HG03103 (cell line): ENCODE results near the gene PLEKHG3.

Experiments
- ATAC-seq: cut with Tn5 transposase; IDR thresholded peaks from one replicate; pipeline ENCODE4 v1.9.1; 2021; ENCODE audit warnings: low read depth; ENCODE audit not compliant: unreplicated experiment

The PLEKHG3 gene

DNA sequence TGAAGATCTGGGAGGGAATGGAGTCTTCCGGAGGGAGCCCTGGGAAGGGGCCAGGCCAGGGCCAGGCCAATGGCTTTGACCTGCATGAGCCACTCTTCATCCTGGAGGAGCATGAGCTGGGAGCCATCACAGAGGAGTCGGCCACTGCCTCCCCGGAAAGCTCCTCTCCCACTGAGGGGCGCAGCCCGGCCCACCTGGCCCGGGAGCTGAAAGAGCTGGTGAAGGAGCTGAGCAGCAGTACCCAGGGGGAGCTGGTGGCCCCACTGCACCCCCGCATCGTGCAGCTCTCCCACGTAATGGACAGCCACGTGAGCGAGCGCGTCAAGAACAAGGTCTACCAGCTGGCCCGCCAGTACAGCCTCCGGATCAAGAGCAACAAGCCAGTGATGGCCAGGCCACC is 37.7 kb downstream of the PLEKHG3 start:
- no peak for ATAC-seq

- no peak for ATAC-seq
Measured at GRCh38 chr14:64743061-64743460, 38.8 kb downstream of the PLEKHG3 start.

DNA sequence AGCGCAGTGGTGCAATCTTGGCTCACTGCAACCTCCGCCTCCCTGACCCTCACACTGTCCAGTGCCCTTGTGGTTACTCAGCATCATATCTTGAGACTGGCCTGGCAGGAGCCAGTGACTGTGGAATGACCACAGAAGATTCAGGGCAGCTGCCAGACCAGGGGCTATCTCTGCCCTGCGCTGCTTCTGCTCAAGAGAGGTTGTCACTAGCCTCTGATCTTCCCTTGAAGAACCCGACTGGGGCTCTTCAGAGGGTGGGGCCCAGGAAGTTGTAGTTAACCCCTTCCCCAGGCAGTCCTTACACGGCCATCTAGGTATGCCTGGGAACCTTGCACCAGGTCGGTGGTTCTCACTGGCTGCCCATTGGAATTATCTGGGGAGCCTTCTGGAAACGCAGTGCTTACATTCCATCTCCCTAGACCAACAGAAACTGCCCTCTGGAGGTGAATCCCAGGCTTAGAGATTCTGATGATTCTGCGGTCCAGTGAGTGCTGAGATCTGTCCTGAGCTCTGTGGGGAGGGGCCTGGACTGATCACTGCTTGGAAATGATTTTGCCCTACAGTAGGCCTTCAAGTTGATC is 41.4 kb downstream of the PLEKHG3 start:
- no peak for ATAC-seq

DNA sequence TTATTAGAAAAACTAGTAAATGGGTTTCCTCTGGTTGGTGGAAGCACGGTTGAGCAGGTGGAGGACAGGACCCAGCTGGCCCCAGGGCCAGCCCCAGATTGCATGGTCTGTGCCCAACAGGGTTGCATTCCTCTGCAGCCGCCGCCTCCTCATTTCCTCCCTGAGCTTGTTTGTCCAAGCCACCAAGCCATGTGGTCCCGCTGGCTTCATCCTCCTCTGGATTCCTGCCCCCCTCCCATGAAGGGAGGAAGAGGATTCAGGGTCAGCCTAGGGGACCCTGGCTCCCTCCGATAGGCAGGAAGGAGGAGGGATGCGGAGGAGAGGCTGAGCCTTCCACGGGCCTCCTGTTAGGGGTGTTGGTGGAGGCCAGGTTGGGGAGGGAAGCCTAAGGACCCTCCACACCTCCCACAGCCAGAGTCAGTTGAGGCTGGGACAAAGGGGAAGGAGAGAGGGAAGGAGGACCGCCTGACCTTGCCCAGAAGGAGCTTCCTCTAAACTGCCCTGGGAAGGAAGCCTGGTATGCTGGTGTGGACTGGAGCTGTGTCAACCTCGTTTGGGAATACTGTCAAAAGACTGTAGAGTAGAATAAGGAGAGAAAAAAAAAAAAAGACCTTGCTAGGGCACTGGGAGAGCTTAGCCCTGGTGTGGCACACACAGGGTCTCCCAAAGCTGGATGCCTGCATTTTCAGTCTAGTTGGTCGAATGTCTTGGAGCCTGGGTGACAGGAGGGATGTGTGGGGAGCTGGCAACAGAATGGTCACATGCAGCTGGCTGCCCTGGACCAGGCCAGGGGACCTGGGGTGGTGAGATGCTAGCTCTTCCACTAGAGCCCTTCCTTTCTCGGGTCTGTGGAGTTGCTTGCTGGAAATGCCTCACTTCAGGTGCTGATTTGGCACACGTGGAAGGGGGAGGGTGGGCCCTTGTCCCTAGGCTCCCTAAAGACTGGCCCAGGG is 42.4 kb downstream of the PLEKHG3 start:
- ATAC-seq = no peak

- ATAC-seq = no peak
Measured at GRCh38 chr14:64747327-64747726, 43.1 kb downstream of the PLEKHG3 start.

GRCh38 chr14:64748521-64748920 is 44.3 kb downstream of the PLEKHG3 start:
- no peak for ATAC-seq

GRCh38 chr14:64748995-64749714 is 44.9 kb downstream of the PLEKHG3 start:
- no peak for ATAC-seq

DNA sequence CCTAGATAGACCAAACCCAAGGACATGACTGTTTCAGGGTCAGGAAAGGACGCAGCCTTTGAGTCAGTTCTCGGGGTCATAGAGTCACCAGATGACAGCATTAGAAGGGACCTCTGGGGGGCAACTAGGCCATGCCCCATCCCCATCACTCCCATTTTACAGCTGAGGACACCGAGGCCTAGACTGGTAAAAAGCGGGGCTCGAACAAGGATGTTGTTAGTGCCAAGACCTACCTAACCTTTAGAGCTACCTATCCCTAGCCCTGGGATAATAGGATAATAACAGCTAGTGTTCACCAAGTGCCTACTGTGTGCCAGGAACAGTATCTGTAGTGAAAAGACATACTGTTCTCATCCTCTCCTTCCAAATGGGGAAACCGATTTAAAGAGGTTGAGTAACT is 48.7 kb downstream of the PLEKHG3 start:
- no peak for ATAC-seq

DNA sequence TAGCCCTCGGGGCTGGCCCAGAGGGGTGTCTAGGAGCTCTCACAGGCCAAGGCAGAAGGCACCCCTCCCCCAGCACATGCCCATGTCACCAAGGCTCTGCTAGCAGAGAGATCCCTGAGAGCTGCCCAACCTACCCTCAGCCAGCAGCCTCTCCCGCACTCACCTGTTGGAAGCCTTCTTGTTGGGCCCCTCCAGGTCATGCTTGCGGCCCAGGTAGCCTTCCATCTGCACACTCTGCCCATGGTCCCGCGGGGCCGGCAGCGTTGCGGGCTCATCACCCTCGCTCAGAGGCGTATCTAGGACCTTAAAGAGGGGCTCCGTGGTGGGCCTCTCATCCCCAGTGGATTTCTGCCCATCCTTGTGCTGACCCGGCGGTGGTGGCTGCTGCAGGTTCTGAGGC is 49.1 kb downstream of the PLEKHG3 start:
- no peak for ATAC-seq

GRCh38 chr14:64753999-64754398 is 49.8 kb downstream of the PLEKHG3 start:
- ATAC-seq = no peak

DNA sequence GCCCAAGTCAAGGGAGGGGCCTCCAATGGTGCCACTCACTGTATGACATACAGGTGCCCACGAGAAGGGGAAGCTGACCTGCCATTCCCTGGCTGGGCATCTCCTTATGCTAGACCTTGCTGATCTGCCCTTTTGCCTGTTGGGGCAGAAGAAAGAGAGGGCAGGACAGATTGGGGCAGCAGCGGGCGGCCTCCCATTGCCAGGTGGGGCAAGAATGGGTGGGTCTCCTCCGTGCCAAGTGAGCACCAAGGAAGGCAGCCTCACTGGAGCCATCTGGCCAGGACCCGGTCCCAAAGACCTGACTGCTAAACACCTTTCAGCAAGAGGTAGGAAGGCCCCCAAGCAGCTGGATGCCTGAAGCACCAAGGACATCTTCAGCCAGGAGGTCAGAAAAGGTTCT is 50.5 kb downstream of the PLEKHG3 start:
- ATAC-seq = no peak

- no peak for ATAC-seq
Measured at GRCh38 chr14:64755781-64756221, 51.6 kb downstream of the PLEKHG3 start.

DNA sequence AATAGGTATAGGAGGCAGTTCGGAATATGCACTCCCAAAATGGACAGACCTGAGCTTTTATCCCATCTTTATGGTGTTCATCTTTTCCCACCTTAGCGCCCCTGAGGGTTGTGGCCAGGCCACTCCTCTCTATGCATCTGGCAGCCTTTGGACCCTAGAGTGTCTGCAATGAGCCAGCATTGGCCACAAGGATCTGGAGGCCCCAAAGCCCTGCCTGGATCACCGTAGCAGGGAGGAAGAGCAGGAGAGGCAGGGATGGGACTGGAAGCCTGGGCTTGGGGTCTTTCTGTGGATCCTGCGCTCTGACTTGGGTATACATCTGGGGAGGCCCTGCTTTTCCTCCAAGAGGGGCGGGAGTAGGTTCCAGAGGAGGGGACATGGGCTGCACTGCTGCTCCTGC is 52.5 kb downstream of the PLEKHG3 start:
- ATAC-seq = no peak

DNA sequence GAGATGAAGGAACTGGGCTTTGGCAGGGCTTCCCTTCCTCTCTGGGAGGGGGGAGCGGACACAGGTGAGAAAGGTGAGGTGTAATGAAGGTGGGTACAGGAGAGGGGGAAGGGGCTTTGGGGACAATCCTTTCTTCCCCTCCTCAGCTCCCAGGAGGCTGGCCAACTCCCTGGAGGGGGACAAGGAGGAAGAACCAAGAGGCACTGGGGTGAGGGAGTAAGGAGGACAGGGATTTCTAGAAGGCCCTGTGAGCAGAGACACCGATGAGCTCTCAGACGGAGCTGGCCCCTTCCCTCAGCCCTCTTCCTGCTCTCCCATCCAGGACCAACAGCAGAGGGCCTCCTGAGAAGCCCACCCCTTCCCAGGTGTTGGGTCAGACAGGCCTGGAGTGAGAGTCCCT is 53.4 kb downstream of the PLEKHG3 start:
- ATAC-seq = no peak

DNA sequence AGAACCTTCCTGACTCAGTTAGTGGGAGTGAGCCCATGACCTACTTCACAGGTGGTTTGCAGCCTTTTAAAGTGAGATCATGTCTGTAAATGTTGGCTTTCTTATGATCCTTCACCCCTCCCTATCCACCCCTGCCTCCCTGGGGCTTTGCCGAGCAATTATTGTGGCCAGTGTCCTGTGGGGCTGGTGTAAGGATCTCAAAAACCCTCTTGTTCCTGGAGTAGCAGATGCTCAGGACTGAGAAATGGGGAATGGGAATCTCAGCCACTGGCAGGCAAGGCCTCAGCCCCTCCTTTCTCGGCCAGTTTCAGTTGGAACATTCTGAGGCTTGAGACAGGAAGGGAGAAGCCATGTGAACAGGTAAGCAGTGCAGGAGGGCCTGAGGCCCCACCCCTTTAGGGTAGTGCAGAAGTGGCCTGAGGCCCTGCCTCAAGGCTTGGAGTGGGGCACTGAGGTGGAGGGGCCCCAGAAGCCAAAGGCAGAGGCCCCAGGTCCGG is 53.8 kb downstream of the PLEKHG3 start:
- ATAC-seq = no peak

DNA sequence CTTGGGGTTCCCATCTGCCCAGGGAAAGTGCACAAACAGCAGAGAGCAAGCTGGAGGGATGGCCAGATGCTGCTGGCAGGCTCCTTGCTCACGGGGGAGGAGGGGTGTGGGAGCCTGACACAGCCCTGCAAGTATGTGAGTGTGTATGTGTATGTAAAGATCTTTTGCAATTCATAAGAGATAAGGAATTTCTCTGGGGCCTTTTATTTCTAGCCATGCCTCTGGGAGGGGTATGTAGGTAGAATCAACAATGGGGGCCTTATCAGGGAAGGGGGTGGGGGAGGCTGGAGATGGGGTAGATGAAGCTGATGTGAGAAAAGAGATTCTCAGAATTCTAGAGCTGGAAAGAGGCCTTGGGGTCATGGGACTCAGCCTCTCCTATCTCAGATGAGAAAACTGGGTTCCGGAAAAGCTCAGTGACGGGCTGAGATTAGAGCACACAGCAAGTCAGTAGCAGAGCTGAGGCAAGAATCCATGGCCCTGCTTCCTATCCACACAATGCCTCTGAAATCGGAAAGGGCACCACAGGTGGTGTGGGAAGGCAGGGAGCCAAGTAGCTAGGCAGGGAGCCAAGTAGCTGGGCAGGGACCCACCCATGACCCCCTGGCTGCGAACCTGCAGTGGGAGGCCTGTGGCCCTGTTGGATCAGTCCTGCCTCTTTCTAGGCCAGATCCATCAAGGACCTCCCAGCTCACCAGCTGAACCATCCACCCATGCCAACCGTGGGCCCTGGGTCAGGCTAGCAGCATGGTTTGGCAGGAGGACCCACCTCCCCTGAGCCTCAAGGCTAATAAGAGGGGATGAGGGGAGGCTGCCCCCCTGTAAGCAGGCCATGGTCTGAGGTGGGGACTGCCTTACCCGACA is 54.7 kb downstream of the PLEKHG3 start:
- ATAC-seq = no peak

- no peak for ATAC-seq
Measured at GRCh38 chr14:64759555-64759938, 55.3 kb downstream of the PLEKHG3 start.

- ATAC-seq = no peak
Measured at GRCh38 chr14:64760146-64760755, 56.0 kb downstream of the PLEKHG3 start.

DNA sequence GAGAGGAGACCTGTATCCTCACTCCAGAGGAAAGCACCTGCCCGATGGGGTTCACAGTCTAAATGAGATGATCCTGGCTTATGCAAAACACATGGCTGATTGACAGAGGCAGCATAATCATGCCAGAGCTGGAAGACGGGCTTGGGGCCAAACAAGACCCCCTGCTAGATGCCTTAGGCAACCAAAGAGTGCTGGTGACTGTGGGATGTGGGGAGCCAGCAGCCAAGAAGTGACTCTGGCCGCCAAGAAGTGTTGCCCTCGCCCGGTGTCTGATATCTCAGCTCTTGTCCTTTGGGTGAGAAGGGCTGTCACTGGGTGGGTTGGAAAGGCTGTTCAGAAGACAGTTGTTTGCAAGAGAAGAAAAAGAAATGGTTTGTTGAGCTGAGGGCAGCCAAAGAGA is 56.7 kb downstream of the PLEKHG3 start:
- no peak for ATAC-seq
